GM18511 (cell line): ENCODE results near the gene CLPTM1.
"Not testable (repeated sequence)": the region's sequence is repeated elsewhere in the genome, so short reads cannot be mapped to it uniquely, and the experiment has no call there.

ENCODE experiments used
- ATAC-seq: cut with Tn5 transposase; IDR thresholded peaks from one replicate; pipeline ENCODE4 v1.9.1; 2021; ENCODE audit warnings: mild to moderate bottlenecking, moderate library complexity; ENCODE audit not compliant: unreplicated experiment

Gene CLPTM1

DNA sequence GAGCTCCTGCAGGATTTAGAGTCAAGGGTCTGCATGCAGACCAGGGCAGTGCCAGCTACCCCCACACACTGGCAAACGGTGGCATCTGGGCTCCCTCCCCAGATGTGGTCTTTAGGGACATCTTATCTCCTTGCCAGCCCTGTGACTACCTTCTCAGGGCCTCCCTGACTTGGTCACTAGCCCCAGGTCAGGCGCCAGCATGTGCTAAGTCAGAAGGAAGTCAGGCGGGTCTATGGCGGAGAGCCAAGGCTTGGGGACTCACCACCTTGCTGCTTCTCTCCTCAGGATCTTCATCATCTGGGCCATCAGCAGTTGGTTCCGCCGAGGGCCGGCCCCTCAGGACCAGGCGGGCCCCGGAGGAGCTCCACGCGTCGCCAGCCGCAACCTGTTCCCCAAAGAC lies 17.6 kb downstream of the CLPTM1 start:
- ATAC-seq, result no peak

DNA sequence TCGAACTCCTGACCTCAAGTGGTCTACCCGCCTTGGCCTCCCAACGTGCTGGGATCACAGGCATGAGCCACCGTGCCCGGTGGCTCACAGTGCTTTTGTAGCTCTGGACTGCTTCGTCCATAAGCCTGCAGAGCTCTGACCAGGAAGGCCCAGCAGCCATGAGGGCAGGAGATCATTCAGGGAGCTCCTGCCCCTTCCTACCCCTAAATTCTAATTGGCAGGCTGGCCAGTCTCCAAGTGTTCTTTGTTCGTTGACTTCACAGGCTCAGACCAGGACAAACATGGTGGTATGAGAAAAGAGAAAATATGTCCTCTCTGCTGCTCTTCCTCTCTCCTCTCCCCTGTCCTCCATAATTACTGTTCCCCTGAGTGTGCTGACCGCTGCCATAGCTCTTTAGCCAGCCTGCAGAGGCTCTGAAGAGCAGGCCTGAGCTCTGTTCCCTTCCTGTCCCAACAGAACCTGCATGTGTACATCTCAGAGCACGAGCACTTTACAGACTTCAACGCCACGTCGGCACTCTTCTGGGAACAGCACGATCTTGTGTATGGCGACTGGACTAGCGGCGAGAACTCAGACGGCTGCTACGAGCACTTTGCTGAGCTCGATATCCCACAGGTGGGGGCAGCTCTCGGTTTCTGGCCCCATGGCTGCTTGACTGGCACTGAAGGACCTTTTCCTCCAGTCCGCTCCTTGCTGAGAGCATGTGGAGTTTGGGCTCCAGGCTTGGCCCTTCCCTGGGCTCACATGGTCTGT lies 19.0 kb downstream of the CLPTM1 start:
- no peak for ATAC-seq

DNA sequence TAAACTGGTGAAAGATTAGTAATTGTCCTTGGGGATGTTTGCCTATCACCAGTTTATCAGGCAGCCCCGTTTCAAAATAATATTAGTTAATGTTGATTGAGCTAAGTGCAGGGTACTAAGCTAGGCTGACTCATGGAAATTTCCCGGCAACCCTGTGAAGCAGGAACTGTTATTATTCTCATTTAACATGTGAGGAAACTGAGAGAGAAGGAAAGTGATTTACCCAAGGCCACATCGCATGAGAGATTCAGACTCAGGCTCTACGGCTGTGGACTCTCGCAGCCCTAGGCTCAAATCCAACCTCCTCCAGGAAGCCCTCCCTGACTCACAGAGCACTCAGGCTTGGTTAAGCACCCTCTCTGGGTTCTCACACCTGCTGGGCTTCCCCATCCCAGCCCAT lies 19.7 kb downstream of the CLPTM1 start:
- ATAC-seq, result no peak

DNA sequence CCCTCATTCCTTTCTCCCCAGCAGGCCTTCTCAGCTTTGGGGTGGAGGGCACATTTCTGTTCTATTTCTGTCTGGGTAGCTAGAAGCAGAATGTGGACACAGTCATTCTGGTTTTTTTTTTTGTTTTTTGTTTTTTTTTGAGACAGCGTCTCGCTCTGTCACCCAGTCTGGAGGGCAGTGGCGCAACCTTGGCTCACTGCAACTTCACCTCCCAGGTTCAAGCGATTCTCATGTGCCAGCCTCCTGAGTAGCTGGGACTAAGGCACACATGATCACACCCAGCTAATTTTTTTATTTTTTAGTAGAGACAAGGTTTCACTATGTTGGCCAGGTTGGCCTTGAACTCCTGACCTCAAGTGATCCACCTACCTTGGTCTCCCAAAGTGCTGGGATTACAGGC lies 20.3 kb downstream of the CLPTM1 start:
- ATAC-seq, result no peak

DNA sequence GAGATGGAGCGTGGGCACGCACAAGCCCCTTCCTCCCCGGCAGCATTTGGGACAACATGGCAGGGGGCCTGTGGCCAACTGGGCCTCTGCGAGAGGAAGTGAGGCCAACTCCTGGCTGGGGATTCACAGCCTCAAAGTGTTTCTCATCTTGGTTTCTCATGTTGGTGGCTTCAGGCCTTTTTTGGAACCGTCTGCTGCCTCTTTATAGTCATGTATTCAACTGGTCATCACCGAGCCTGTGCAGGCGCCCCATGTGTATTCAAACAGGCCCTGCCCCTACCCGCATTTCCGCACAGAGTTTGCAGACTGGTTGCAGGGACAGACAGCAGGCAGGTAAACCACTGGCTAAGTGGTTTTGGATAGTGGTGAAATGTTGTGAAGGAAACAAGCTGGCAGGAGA lies 28.8 kb downstream of the CLPTM1 start:
- ATAC-seq, result no peak

DNA sequence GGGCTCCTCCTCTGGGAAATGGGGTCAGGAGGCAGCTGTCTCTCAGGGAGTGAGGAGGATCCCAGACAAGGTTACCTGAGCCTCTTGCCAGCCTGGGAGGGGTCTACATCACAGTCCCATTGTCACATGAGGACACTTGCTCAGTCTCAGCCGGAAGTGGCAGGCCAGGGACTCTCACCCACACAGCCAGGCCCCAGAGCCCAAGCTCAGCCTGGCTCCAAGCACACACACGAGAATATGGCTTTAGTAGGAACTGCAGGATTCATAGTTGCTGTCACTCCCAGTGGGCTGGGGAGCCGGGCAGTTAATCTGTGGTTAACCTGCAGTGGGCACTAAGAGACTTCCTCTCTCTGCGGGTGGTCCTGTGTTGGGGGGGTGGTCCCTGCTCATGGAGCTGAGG lies 30.3 kb downstream of the CLPTM1 start:
- no peak for ATAC-seq

DNA sequence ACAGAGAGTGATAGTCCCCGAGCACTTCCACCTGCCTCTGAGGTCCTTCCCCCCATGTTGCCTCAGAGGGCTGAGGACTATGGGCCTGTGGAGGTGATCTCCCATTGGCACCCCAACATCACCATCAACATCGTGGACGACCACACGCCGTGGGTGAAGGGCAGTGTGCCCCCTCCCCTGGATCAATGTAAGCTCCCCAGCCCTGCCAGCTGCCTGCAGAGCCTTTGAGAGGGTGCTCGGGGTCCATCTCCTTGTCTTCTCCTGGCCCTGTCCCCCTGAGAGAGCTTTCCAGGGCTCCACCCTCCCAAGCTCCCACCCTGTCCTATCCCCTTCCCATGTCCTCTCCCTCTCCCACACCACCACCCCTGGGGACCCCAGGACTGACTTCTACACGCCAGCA lies 31.2 kb downstream of the CLPTM1 start:
- ATAC-seq, result no peak

DNA sequence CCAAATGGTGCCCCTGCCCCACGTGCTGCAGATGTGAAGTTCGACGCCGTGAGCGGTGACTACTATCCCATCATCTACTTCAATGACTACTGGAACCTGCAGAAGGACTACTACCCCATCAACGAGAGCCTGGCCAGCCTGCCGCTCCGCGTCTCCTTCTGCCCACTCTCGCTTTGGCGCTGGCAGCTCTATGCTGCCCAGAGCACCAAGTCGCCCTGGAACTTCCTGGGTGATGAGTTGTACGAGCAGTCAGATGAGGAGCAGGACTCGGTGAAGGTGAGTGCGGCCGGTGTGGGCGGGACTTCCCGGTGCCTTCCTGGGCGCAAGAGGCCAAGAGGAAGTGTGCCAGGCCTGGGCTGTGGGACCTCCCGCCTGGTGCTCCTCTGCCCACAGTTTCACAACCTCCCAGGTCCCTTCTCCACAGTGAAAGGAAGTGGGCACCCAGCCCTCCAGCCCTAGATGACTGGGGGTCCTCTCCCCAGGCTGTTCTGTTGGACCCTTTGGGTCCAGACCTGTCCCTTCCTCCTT lies 32.0 kb downstream of the CLPTM1 start:
- no peak for ATAC-seq

DNA sequence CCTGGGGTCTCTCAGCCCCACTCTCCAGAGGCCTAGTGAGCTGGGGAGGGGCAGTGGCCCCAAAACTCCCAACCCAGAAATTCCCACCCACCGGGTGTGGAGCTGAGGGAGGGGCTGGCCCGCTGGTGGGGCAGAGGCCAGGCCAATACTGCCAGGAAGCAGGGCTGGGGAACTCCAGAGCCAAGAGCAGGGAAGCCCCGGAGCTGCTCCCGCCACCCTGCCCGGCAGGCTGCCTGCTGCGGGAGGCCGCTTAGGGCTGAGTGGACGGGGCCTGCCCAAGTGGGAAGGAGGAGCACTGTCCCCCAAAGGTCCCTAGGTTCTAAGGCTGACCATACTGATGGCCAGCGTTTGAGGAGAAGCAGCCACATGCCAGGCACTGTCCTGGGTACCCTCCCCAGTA lies 33.1 kb downstream of the CLPTM1 start:
- no peak for ATAC-seq

DNA sequence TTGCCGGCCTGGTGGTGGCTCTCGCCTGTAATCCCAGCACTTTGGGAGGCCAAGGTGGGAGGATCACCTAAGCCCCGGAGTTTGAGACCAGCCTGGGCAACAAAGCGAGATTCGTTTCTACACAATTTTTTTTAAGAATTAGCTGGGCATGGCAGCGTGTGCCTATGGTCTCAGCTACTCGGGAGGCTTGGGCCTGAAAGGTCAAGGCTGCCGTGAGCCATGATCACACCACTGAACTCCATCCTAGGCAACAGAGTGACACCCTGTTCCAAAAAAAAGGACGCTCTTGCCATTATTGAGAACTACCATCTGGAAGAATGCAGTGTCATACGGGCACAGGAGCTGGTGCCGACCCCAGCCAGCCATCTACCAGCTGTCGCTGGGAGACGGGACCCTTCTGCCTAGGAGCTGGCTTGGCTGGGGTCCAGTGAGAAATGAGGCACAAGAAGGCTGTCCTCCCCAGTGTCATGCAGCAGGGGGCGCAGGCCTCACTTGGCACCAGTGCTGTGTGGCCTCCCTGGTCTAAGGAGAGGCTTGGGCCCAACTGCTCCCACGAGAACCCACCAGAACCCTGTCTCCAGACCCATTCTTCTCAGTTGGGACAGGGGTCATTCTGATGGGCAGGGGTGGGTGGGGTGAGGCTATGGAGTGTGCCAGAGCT lies 33.8 kb downstream of the CLPTM1 start:
- no peak for ATAC-seq

DNA sequence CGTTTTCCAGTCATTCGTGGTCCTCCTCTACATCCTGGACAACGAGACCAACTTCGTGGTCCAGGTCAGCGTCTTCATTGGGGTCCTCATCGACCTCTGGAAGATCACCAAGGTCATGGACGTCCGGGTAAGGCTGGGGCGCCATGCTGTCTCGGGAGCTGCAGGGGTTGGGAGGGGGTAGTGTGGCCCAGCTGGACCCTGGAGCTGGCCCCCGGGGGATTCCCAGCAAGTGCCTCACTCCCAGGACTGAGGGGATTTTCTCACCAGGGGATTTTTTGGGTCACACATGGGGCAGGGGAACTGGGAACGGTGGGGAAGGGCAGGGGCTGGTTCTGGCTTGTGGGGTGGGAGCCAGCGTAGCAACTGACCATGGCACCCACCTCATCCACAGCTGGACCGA lies 35.3 kb downstream of the CLPTM1 start:
- no peak for ATAC-seq

DNA sequence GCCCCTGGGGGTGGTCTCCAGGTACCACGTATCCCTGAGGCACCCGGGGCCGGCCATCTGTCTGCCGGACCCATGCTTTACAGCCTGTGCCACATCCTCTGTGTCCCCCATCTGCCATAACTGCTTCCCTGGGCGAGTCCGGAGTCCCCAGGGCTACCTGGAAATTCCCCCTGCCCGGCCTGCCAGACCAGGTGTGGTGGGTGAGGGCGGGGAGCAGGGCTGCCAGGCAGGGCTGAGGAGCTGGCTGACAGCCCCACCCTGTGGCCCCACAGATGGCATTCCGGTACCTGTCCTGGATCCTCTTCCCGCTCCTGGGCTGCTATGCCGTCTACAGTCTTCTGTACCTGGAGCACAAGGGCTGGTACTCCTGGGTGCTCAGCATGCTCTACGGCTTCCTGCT lies 35.8 kb downstream of the CLPTM1 start:
- ATAC-seq, result no peak

DNA sequence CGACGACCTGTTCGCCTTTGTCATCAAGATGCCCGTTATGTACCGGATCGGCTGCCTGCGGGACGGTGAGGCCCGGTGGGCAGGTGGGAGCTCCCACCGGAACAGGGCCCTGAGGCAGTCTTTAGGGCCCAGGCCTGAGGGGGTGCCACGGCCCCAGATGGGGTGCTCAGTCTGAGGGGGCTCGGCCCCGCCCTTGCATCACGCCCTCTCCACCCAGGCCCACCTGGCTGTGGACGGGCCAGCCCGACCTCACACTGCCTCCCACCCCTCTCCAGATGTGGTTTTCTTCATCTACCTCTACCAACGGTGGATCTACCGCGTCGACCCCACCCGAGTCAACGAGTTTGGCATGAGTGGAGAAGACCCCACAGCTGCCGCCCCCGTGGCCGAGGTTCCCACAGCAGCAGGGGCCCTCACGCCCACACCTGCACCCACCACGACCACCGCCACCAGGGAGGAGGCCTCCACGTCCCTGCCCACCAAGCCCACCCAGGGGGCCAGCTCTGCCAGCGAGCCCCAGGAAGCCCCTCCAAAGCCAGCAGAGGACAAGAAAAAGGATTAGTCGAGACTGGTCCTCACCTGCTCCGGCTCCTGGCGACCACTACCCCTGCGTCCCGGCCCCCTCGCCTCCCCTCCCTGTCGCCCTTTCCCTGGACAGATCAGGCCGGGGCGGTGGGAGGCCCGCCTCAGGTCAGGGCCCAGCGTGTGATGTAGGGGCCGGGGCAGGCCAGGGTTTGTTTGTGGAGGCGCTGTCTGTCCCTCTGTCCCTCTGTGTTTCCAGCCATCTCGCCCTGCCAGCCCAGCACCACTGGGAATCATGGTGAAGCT lies 37.4 kb downstream of the CLPTM1 start:
- no peak for ATAC-seq

DNA sequence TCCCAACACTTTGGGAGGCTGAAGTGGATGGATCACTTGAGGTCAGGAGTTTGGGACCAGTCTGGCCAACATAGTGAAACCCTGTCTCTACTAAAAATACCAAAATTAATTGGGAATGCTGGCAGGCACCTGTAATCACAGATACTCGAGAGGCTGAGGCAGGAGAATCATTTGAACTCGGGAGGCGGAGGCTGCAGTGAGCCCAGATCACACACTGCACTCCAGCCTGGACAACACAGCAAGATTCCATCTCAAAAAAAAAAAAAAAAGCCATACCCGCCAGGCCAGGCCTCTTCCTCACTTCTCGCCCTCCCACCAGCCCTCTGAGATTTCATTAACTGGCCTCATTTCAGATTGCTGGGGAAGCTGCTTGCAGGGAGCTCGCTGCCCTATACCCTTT lies 38.3 kb downstream of the CLPTM1 start:
- ATAC-seq, result no peak

DNA sequence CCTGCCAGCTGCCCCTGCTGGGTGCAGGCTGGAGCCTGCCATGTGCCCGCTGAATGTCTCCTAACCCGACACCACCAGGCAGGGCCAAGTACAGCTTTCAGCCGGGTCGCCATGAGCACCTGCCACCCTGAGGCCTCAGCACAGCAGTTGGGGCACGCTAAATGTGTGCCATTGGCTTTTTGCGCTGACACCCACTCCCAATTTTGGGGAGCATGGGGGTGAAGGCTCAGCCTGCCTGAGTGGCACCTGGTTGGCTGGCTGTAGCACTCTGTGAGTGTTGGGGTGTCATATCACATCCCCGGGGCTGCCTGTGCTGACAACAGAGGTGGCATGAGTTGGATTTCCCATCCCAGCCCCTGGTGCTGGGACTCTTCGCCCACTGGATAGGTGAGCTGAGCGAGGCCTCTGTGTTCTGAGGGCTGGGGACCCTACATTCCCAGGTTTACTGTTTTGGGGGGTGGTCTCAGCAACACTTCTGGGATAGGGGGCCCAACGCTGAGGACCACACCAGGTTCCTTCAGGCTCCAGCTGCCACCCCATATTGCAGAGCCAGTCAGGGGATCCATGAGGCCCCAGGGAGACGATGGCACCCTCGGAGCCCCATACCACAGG lies 38.9 kb downstream of the CLPTM1 start:
- ATAC-seq, result no peak

DNA sequence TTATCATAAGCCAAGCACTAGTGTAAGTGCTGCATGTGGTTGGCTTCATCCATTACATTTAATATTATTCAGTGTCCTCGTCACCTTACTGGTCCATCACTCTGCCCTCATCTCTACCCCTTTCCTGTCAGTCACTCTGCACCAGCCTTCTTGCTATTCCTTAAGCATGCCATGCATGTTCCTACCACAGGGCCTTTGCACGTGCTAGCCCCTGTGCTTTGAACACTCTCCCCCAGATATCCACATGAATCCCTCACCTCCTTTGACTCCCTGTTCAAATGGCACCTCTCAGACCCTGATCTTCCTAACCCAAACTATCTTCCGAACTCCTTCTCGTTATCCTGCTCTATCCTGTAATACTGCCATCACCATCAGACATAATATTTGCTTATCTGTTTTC lies 42.8 kb downstream of the CLPTM1 start:
- ATAC-seq, result no peak

DNA sequence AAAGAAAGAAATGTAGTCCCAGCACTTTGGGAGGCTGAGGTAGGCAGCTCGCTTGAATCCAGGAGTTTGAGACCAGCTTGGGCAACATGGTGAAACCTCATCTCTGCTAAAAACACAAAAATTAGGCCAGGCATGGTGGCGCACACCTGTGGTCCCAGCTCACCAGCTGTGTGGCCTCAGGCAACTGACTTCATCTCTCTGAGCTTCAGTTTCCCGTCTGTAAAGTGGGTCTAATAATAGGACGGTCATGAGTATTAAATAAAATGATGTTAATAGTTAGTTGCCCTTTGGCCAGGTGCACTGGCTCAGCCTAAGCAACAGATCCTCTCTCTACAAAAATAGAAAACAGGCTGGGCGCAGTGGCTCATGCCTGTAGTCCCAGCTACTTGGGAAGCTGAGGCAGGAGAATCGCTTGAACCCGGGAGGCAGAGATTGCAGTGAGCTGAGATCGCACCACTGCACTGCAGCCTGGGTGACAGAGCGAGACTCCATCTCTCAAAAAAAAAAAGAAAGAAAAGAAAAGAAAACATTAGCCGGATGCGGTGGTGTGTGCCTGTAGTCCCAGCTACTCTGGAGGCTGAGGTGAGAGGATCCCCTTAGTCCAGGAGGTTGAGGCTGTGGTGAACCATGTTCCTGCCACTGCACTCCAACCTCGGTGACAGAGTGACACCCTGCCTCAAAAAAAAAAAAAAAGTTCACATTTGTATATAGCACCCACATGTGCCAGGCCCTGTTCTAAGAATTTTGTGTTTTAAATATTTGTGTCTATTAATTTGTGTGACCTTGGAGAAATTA lies 44.1 kb downstream of the CLPTM1 start:
- ATAC-seq, result not testable (repeated sequence)

DNA sequence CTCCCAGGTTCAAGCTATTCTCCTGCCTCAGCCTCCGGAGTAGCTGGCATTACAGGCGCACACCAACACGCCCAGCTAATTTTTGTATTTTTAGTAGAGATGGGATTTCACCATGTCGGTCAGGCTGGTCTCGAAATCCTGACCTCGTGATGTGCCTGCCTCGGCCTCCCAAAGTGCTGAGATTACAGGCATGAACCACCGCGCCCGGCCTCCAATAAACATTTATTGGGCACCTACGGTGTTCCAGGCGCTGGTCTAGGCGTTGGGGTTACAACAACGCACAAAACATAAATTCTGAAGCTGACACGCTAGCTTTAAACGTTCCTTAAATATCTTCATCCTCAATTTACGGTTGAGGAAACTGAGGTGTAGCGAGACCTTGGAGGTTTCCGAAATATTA lies 45.5 kb downstream of the CLPTM1 start:
- ATAC-seq, result not testable (repeated sequence)

DNA sequence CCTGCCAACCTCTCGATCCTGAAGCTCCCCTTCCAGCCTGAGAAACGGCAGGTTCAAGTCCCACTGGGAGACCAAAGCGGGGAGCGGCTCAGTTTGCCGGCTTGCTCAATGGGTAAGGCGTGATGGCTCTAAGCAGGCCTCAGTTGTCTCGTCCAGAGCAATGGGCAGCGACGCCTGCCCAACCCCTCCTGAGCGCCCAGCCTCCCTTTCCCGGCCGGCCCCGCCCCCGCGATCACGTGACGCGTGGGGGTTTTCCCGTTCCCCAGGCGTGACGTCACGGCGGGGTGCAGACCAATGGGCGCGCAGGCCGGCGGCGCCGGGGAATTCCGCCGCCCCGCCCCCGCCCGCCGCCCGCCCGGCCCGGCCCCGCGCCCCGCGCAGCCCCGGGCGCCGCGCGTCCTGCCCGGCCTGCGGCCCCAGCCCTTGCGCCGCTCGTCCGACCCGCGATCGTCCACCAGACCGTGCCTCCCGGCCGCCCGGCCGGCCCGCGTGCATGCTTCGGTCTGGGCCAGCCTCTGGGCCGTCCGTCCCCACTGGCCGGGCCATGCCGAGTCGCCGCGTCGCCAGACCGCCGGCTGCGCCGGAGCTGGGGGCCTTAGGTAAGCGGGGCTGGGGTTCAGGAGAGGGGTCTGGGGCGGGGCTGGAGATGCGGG lies 46.0 kb downstream of the CLPTM1 start, which contains the start of gene RELB:
TSS of gene RELB (plus strand) at position 378 of the 653 bp plus-strand sequence. CDS start at position 494, 116 bp downstream.
- peak; percentile 68 for ATAC-seq

DNA sequence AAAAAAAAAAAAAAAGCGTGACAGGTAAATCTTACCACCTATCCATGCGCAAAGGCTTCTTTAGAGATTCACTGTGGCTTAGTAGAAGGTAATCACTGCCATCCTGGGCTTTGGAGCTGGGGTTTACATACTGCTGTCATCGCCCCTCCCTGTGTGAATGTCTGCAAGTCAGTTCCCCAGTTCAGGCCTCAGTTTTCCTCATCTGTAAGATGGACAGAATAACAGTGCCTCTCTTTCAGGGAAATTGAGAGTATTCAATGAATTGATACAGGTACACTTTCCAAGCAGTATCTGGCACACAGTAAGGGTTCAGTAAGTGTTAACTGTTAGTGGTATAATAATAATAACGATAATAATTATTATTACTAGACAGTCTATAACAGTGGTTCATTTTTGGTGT lies 48.3 kb downstream of the CLPTM1 start:
- ATAC-seq, result no peak
